Activated naive CD8-positive, alpha-beta T cell treated with anti-CD3 and anti-CD28 coated beads for 36 hours (primary cell): Measurements from ENCODE around the gene ASB9. TPM values are rescaled to one million over a fixed set of nuclear protein-coding genes. Genes with fewer than 3 reads are reported as not detected.
"Not testable (repeated sequence)": the region's sequence is repeated elsewhere in the genome, so short reads cannot be mapped to it uniquely, and the experiment has no call there.

ENCODE experiments used
- DNase-seq: peaks from one replicate; pipeline ENCODE4 v3.0.0; 2021
- H3K27ac Mint-ChIP-seq: one replicate; pipeline ENCODE4 v1.8.0; 2022; ENCODE audit warnings: mild to moderate bottlenecking, moderate library complexity, mixed read lengths
- H3K27me3 Mint-ChIP-seq: one replicate; pipeline ENCODE4 v1.8.0; 2022; ENCODE audit warnings: mild to moderate bottlenecking, mixed read lengths
- H3K36me3 Mint-ChIP-seq: one replicate; pipeline ENCODE4 v1.8.0; 2021; ENCODE audit warnings: mild to moderate bottlenecking, mixed read lengths
- H3K4me1 Mint-ChIP-seq: one replicate; pipeline ENCODE4 v1.8.0; 2021; ENCODE audit warnings: mixed read lengths
- H3K4me3 Mint-ChIP-seq: one replicate; pipeline ENCODE4 v1.8.0; 2022; ENCODE audit warnings: mild to moderate bottlenecking, moderate library complexity, mixed read lengths
- H3K9me3 Mint-ChIP-seq: one replicate; pipeline ENCODE4 v1.8.0; 2022; ENCODE audit warnings: mixed read lengths
- total RNA-seq, 2 experiments: library from RNA; stranded (reverse); gene quantifications; one replicate each; pipeline ENCODE4 v1.2.3, GENCODE V29; 2021

ASB9 gene
- total RNA-seq, 2 experiments from 2014 or later = 0.54 to 0.99 TPM

DNA sequence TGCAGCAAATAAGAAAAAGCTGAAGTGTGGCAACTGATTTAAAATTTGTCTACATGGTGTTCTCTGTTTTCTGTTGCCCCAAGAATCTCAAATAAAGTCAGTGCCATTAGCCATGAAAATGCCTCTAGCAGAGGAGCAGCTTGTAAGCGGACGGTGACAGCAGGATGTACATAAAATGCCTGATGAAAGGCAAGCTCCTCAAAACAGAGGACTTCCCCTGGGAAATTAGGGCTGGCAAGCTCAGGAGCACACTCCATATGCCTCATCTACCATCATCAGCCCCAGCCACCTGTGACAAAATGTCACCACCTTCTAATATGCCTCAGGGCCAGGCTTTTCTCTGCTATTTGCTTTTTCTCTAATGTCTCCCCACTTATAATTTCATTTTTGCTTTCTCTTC is 54.5 kb downstream of the ASB9 start:
- H3K36me3 Mint-ChIP-seq = no peaks in the 10 kb centered on the region

DNA sequence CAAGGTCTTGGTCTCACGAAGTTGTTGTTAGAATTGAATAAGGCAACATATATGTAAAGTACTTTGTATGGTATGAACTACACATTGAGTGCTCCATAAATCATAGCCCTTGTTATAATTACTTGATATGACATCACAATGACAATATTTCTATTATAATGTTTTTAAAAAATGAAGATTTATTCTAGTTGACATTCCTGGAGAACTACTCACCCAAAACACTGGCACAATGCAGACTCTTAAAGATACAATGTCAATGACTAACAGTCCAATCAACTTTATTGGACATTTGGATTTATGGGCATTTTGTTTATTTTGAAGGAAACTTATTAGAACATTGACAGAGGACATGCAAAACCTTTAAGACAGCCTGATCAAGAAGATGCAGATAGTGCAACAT is 55.3 kb downstream of the ASB9 start:
- no peak for DNase-seq
- Mint-ChIP-seq H3K4me1 (no peaks in the 10 kb centered on the region), H3K36me3 (no peaks in the 10 kb centered on the region), H3K27me3 (no peaks in the 10 kb centered on the region), H3K4me3 (no peak overlapping the region), H3K27ac (no peak overlapping the region), H3K9me3 (no peaks in the 10 kb centered on the region)

More for the DNA sequence above, 54.5 kb downstream of the ASB9 start:
- no peaks in the 10 kb centered on the region for H3K9me3 Mint-ChIP-seq
- H3K4me1 Mint-ChIP-seq = no peaks in the 10 kb centered on the region
- H3K27ac Mint-ChIP-seq = no peak overlapping the region
- no peaks in the 10 kb centered on the region for H3K27me3 Mint-ChIP-seq
- no peak overlapping the region for H3K4me3 Mint-ChIP-seq
- DNase-seq = no peak

DNA sequence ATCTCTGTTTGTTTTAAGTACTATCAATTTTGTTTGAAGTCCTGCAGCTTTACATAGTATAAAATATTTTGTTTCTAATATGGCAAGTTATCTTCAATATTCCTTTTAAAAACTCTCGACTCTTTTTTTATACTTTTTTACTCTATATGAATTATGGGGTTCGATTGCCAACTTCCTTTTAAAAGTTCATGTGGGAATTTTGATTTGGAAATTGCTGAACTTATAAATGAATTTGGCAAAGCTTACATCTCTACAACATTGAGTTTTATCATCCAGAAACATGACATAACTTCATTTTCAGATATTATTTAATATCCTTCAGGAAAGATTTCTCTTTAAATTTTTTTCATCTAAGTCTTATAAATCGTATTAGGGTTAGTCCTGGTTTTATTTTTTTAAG is 60.8 kb downstream of the ASB9 start:
- no peak overlapping the region for H3K27ac Mint-ChIP-seq
- H3K4me1 Mint-ChIP-seq = peaks cover 8% of the 10 kb centered on the region
- H3K27me3 Mint-ChIP-seq = no peaks in the 10 kb centered on the region
- no peak for DNase-seq
- peaks cover 4% of the 10 kb centered on the region for H3K36me3 Mint-ChIP-seq
- H3K4me3 Mint-ChIP-seq = no peak overlapping the region
- H3K9me3 Mint-ChIP-seq = peaks cover 6% of the 10 kb centered on the region

DNA sequence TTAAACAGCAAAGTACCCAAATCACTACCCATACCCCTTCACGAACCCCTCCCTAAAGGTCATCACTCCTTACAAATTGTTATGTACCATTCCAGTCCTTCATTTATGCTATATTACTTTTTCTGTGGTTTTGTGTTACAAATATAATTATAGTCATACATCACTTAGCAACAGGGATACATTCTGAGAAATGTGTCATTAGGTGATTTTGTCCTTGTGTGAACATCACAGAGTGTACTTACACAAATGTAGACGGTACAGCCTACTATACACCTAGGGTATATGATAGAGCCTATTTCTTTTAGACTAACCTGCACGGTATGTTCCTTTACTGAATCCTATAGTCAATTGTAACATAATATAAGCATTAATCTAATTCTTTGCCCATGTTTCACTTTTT is 61.9 kb downstream of the ASB9 start:
- H3K4me3 Mint-ChIP-seq = no peak overlapping the region
- H3K27me3 Mint-ChIP-seq = no peaks in the 10 kb centered on the region
- no peak overlapping the region for H3K27ac Mint-ChIP-seq
- peaks cover 13% of the 10 kb centered on the region for H3K4me1 Mint-ChIP-seq
- no peak for DNase-seq
- peaks cover 6% of the 10 kb centered on the region for H3K9me3 Mint-ChIP-seq
- H3K36me3 Mint-ChIP-seq = peaks cover 4% of the 10 kb centered on the region

- Mint-ChIP-seq H3K36me3 (peaks cover 4% of the 10 kb centered on the region), H3K27ac (no peak overlapping the region), H3K4me1 (peaks cover 17% of the 10 kb centered on the region), H3K27me3 (no peaks in the 10 kb centered on the region), H3K9me3 (peaks cover 6% of the 10 kb centered on the region), H3K4me3 (no peak overlapping the region)
- no peak for DNase-seq
These were observed 62.5 kb downstream of the ASB9 start for GRCh38 chrX:15207384-15207783.

DNA sequence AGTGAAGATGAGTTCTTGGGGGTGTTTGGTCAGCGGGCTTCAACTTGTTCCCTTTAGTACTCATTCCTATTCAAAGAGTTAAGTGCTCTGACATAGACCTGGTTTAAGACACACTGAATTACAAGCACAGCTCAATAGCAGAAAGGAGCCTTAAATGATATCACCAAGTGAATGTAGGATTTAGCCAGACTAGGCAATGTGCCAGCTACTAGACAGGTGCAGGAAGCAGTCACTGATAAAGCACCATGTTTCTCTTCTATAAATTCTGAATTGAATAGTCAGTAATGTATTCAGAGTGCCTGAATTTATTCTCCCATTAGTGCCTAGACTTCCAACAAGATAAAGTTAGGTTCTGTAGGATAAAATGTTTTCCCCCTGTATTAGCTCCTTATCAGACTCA is 63.6 kb downstream of the ASB9 start:
- Mint-ChIP-seq H3K9me3 (peaks cover 10% of the 10 kb centered on the region), H3K27ac (no peak overlapping the region), H3K36me3 (peaks cover 5% of the 10 kb centered on the region), H3K4me3 (no peak overlapping the region), H3K27me3 (no peaks in the 10 kb centered on the region), H3K4me1 (peaks cover 17% of the 10 kb centered on the region)
- no peak for DNase-seq

DNA sequence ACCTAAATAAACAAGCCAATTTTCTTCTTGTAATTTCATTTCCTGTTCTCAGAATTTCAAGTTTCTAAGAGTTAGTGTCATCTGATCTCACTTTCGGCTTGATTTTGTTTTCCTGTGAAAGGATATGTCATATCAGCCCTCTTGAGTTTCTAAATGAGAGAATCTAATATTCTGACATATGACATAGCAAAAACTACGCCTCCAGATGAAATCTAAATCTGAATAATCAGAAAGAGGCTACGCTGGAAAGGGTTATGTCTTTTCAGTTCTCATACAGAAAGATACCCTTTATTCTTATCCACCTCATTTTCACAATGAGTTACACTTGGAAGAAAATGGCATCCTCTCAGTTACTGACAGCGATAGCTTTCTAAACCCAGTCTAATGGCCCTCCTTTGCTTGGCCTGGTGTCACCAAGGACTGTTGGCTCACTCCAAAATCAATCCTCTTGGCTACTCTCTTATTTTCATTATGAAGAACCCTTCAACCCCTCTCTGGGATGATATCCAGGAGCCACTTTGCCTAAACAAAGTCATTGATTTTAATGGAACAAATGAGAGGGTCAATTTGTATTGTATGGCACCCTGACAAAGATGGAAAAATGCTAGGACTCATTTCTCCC is 65.6 kb downstream of the ASB9 start:
- peaks cover 17% of the 10 kb centered on the region for H3K4me1 Mint-ChIP-seq
- peaks cover 11% of the 10 kb centered on the region for H3K9me3 Mint-ChIP-seq
- DNase-seq = no peak
- H3K27ac Mint-ChIP-seq = peak overlapping the region; percentile 74
- no peaks in the 10 kb centered on the region for H3K27me3 Mint-ChIP-seq
- no peak overlapping the region for H3K4me3 Mint-ChIP-seq
- H3K36me3 Mint-ChIP-seq = peaks cover 6% of the 10 kb centered on the region

GRCh38 chrX:15203694-15204093 is 66.2 kb downstream of the ASB9 start:
- Mint-ChIP-seq H3K4me3 (no peak overlapping the region), H3K27me3 (no peaks in the 10 kb centered on the region), H3K27ac (peak overlapping the region; percentile 42), H3K4me1 (peaks cover 21% of the 10 kb centered on the region), H3K9me3 (peaks cover 11% of the 10 kb centered on the region), H3K36me3 (peaks cover 6% of the 10 kb centered on the region)
- no peak for DNase-seq

DNA sequence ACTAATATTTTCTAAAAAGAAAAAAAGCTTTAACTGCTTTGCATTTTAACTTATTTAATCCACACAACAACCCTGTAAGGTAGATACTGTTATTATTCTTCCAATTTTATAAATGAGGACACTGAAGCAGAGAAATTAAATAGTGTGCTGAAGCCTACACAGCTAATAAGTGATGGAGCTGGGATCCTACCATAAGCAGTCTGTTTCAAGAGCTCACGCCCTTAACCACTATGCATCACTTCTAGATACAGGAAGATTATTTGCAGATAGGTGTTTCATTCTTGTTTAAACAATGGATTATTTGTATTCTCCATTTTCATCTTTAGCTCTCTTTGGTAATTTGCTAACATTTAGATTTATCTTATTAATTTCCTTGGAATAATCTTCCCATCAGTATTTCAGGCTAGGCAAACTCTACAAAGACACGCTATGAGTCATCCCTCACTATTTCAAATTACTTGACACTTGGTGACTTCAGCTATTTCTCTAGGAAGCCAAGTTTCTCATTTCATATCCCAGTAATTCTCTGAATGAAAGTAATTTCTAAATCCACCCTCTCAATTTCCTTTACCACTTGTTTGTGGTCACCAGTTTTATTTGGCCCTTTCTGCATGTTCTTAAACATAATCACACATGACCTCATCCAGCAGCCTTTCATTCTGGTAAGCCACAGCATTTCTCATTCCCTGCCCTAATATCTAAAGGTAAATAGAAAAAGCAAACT is 67.3 kb downstream of the ASB9 start:
- H3K36me3 Mint-ChIP-seq = peaks cover 6% of the 10 kb centered on the region
- peaks cover 11% of the 10 kb centered on the region for H3K9me3 Mint-ChIP-seq
- H3K27me3 Mint-ChIP-seq = no peaks in the 10 kb centered on the region
- H3K27ac Mint-ChIP-seq = peak overlapping the region; percentile 1
- H3K4me1 Mint-ChIP-seq = peaks cover 24% of the 10 kb centered on the region
- no peak for DNase-seq
- no peak overlapping the region for H3K4me3 Mint-ChIP-seq

DNA sequence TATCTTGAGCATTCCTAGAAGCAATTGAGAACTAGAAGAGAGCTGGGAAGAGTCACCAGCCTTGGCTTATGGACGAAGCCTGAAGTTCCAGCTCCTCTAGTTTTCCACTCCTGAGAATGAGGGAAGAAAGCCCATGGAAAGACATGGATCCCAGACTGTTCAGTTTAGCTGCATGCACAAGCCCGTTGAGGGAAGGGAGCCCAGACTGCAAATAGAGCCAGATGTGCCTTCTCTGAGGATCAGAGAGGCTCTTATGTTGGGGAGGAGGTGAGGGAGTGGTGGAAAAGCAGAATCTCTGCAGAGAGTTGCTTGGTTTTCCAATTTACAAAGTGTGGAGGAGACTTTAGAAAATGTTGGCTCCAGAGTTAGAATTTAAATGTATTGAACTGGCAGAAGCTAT is 69.0 kb downstream of the ASB9 start:
- H3K36me3 Mint-ChIP-seq = peaks cover 6% of the 10 kb centered on the region
- peaks cover 24% of the 10 kb centered on the region for H3K4me1 Mint-ChIP-seq
- DNase-seq = no peak
- H3K27ac Mint-ChIP-seq = no peak overlapping the region
- peaks cover 11% of the 10 kb centered on the region for H3K9me3 Mint-ChIP-seq
- no peaks in the 10 kb centered on the region for H3K27me3 Mint-ChIP-seq
- H3K4me3 Mint-ChIP-seq = no peak overlapping the region

- not testable (repeated sequence) for DNase-seq, H3K4me3 Mint-ChIP-seq, H3K27ac Mint-ChIP-seq, H3K9me3 Mint-ChIP-seq, H3K36me3 Mint-ChIP-seq, H3K27me3 Mint-ChIP-seq
- H3K4me1 Mint-ChIP-seq = peaks cover 15% of the 10 kb centered on the region
These were observed 71.2 kb downstream of the ASB9 start for GRCh38 chrX:15198608-15199202.

- H3K36me3 Mint-ChIP-seq = no peaks in the 10 kb centered on the region
- DNase-seq = no peak
- no peaks in the 10 kb centered on the region for H3K9me3 Mint-ChIP-seq
These were observed 75.7 kb downstream of the ASB9 start for GRCh38 chrX:15194146-15194545.

More at GRCh38 chrX:15194146-15194545, 75.7 kb downstream of the ASB9 start:
- Mint-ChIP-seq H3K4me1 (peaks cover 7% of the 10 kb centered on the region), H3K4me3 (no peak overlapping the region), H3K27ac (no peak overlapping the region), H3K27me3 (no peaks in the 10 kb centered on the region)

Other genes starting within 250 kb of the ASB9 start
- gene ASB11, start 45.6 kb upstream of the ASB9 start, total RNA-seq = not detected
- gene PIGA, start 65.4 kb upstream of the ASB9 start, total RNA-seq = 10 to 100 TPM; 28.1 to 30.7 TPM
- not detected for gene VEGFD, start 114.3 kb upstream of the ASB9 start, total RNA-seq
- 1 to 10 TPM; 1.9 to 3.0 TPM for gene PIR, start 223.2 kb upstream of the ASB9 start, total RNA-seq
- not detected for gene BMX, start 230.7 kb upstream of the ASB9 start, total RNA-seq